ENCODE measurements around the gene SLC22A23.

Gene SLC22A23

GRCh38 chr6:3296078-3296477 is 160.8 kb downstream of the SLC22A23 start:
- no peak for DNase-seq (ENCODE audit: low read depth)

- no peak for DNase-seq (ENCODE audit: low read depth)
These were observed 161.7 kb downstream of the SLC22A23 start for GRCh38 chr6:3294921-3295871.

GRCh38 chr6:3294396-3294795 is 162.5 kb downstream of the SLC22A23 start:
- DNase-seq (ENCODE audit: low read depth), result no peak

GRCh38 chr6:3293271-3294155 is 163.3 kb downstream of the SLC22A23 start:
- DNase-seq (ENCODE audit: low read depth), result no peak

DNA sequence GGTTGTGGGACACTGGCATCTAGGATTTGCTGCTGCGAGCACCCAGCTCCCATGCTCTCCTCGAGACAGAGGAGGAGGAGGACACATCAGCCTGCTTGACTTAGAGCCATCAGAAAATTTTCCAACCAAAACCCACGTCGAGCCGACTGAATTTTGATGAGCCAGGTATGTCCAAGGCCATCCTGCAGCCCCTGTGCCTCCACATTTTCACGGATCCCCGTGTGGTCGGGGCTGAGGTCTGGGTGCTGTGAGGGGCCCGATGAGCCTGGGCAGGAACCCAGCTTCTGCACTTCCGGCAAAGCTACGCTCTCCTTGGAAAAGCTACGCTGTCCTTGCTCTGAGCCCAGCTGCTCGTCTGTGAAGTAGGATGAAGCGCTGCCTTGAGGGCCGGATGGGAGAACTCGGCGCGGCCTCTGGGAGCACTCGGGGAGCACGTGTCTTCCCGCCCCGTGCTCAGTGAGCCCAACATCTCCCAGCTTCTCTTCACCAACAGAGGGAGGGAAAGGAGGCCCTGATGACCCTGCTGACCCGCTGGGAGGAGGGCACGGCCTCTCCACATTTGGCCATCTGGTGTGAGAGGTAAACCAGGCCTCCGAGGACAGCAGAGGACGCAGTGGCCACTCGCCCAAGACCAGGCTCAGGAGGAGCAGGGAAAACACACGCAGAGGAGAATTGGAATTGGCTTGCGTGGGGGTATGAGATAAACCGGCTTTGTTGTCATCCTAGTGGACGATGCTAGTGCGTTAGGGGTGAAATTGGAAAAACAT is 164.2 kb downstream of the SLC22A23 start:
- DNase-seq (ENCODE audit: low read depth), result no peak

- DNase-seq (ENCODE audit: low read depth), result no peak
These were observed 164.9 kb downstream of the SLC22A23 start for GRCh38 chr6:3291987-3292386.

DNA sequence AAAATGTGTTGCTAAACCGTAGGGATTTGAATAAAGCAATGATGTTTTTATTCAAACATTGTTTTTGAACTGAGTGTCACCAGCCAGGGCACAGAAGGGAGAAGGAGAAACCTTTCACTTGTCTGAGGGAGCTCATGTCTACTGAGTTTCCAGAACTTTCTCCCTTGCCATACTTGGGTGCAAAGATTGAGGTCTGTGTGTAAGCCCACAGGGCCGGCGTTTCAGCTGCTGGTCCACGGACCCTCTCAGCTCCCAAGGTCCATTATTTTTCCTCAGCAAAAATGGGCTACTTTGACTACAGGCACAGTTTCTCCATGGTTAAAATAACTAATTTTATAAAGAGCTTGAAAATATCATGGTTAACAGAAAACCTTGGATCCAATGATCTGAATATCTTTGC is 165.5 kb downstream of the SLC22A23 start:
- no peak for DNase-seq (ENCODE audit: low read depth)

DNA sequence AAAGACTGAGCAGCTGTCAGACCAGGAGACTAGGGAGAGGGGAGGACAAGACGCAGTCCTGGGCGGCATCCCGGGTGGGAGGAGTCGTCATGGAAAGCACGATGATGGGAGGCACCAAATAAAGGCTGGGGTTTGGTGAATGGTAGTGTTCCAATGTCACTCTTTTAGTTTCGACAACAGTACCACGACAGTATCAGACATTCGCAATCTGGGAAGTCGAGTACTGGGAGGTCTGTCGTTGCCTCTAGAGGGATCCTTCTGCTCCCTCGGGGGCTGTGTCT is 166.0 kb downstream of the SLC22A23 start:
- DNase-seq (ENCODE audit: low read depth), result no peak

GRCh38 chr6:3290149-3290930 is 166.5 kb downstream of the SLC22A23 start:
- DNase-seq (ENCODE audit: low read depth), result no peak

DNA sequence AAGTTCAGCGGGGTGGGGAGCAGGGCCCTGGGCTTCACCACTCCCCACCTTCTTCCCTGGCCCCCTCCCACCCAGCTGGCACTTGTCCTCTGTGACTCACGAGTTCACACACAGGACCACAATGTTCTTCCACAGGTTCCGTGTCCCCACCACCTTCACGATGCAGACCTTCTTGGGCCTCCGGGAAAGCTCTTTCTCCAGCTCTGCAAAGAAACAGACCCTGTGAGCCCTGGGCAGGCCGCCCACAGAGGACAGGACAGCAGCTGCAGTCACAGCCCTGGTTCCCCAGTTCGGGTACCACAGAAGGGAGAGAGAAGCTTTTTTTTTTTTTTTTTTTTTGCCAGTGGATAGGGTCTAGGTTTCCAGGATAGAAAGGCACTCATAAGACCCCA is 167.2 kb downstream of the SLC22A23 start:
- DNase-seq (ENCODE audit: low read depth), result no peak

GRCh38 chr6:3288711-3289663 is 167.9 kb downstream of the SLC22A23 start:
- DNase-seq (ENCODE audit: low read depth), result no peak

GRCh38 chr6:3287976-3288707 is 168.7 kb downstream of the SLC22A23 start:
- no peak for DNase-seq (ENCODE audit: low read depth)

DNA sequence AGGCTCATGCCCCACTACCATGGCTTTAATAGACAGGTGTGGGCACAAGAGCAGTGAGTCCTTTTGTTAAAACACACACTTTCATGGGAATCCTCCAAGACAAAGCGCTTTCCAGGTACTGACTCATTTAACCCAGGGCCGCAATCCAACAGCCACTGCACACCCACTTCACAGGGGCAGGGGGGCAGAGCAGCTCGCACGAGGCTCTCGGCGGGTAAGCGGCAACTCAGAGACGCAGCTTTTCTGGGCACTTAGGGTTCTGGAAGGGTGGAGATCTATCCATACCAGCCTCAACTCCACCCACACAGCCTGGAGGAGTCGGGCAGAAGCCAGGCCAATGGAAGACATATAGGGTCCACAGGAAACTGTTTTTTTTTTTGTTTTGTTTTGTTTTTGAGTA is 169.5 kb downstream of the SLC22A23 start:
- no peak for DNase-seq (ENCODE audit: low read depth)

DNA sequence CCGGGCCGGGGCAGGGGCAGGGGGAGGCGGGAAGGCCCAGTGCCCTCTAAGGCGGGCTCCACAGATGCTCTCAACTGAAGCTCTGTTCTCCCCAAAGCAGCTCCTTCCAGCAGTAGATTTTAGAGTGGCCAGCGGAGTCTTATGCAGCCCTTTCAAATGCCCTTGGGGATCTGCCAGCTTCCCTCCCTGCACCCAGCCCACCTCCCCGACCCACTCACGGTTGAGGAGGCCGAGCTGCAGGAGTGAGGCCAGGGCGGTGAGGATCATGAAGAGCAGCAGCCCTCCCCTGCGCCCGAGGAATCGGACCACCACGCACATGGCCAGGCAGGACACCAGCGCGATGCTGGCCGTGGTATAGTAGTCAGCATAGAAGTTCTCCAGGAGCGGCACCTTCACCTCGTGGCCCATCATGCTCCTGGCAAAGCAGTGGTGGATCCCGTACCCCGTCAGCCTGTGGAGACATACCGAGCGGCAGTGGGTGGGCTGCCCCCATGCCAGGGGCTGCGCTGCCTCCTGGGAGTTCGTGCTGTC is 170.1 kb downstream of the SLC22A23 start:
- no peak for DNase-seq (ENCODE audit: low read depth)

DNA sequence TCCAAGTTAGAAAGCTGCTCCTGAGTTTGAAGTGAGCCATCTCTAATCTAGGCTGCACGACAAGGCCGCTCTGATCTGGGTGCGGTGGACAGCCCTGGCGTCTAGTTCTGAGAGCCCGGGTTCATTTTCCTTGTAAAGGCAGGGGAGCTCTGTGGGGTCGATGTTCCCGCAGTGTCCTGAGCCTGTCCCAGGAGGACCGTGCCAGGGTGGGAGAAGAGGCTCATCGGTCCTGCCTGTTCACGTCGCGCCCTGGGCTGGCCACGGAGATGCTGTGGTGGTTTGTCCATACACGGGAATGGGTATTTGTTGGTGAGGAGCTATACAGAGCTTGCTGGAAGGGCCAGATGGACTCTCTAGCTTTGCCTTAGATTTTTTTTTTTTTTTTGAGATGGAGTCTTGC is 171.1 kb downstream of the SLC22A23 start:
- DNase-seq (ENCODE audit: low read depth), result no peak

DNA sequence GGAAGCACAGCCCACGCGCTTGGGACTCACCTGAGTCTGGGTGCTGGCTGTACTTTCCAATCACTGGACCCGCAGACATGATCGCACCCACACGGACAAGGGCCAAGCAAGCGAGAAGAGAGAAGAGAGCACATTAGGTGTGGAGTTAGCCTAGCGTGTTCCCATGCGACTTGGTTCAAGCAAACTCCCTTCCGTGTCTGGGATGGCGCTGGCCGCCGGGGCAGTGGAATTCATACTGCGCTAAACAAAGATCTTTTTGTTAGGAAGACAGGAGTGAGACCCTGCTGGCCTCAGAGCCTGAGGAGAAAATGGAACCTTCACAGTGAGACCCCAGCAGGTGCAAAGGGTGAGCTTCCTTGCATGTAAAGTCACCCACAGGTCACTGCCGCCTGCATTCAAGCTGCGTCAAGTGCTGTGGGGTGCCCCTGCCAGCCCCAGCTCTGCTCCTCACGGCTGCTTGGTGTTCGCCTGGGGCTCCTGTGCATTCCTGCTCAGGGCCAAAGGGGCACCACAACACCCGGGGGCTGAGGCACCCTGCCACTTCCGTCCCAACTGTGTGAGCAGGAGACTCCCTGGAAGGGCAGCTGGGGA is 171.7 kb downstream of the SLC22A23 start:
- no peak for DNase-seq (ENCODE audit: low read depth)

DNA sequence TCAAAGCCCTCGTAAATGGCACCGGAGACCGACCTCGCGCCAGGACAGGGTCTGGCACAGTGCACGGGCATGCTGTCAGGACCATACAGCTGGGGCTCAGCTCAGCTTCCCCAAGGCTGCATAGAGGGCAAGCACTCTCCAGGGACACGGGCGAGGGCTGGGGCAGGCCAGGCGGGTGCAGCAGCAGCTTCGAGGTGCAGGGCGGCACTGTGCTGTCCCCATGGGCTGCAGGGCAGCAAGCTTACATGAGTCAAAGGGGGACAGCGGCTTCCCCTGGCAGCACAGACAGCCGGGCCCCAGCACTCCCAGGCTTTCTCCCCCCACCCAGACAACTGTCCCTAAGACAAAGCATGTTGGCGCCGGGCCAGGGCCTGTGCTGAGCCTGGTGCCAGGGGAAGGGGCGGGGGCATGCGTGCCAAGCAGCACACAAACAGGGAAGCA is 172.4 kb downstream of the SLC22A23 start:
- no peak for DNase-seq (ENCODE audit: low read depth)

- DNase-seq (ENCODE audit: low read depth), result no peak
These were observed 173.0 kb downstream of the SLC22A23 start for GRCh38 chr6:3283641-3284435.
